DMS53 treated with DMSO at 0.1 percent for 48 hours (cell line): ENCODE measurements around the gene CREG2.
"Not testable (repeated sequence)": the region's sequence is repeated elsewhere in the genome, so short reads cannot be mapped to it uniquely, and the experiment has no call there.

Source experiments
- DNase-seq: peaks from one replicate; lab custom pipeline; 2025; ENCODE audit not compliant: unreplicated experiment; lab: John Stamatoyannopoulos, UW

The CREG2 gene

GRCh38 chr2:101375653-101376052 is 11.7 kb downstream of the CREG2 start:
- DNase-seq = no peak

DNA sequence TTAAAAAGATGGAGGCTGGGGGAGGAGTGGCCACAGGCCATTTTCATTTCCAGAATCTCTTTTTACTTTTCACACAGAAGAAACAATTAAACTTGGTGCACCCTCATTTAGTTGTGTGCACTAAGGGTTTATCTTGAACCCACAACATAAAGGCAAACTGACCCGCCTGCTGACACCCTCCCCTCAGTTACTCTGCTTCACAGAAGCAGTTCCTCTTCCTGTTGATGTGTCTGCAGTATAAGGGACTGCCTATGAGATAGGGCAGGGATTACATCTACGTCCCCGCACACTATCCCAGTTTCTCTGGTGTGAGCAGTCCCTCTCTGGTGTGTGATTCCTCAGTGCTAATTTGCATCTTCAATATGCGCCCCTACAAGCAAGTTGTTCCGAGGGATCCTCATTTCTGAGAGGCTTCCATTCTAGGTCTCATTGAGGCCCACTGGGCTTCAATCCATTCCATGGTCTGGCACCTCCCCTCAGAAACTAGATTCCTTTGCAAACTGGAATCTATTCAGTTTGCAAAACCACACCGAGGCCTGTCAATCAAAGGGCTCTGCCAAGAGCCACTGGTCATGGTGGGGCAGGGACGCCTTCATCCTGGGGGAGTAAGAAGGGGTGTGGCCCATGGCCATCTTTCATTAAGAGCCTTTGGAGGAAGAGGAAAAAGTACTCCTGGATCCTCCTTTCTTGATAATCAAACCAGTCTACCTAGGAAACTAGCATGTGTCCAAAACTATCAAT is 12.3 kb downstream of the CREG2 start:
- no peak for DNase-seq

DNA sequence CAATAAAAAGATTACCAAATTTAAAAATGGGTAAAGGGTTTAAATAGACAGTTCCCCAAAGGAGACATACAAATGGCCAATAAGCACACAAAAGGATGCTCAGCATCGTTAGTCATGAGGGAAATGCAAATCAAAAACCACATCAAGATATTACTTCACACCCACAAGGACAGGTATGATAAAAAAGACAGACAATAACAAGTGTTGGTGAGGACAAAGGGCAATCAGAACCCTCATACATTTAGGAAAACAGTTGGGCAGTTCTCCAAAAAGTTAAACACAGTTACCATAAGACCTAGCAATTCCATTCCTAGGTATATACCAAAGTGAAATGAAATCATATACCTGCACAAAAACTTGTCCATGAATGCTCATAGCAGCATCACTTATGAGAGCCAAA is 14.5 kb downstream of the CREG2 start:
- no peak for DNase-seq

GRCh38 chr2:101371636-101372035 is 15.7 kb downstream of the CREG2 start:
- DNase-seq = no peak

- DNase-seq = no peak
Observed at GRCh38 chr2:101369100-101369499, 18.2 kb downstream of the CREG2 start.

DNA sequence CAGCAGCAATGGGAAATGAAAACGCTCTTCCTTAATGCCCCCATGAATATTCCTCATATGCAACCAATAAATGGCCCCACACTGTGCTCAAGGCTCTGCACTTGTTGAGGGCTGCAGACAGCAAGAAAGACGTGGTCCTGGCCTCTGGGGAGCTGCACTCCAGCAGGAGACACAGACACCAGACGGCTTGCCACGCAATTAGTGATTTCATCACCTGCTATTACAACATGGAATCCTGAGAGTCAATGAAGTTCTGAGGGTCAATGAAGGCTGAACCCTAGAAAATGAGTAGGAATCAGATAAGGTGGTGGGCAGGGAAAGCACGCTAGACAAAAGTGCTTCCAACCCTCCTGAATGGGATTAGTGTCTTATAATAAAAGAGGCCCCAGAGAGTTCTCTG is 18.9 kb downstream of the CREG2 start:
- DNase-seq = no peak

DNA sequence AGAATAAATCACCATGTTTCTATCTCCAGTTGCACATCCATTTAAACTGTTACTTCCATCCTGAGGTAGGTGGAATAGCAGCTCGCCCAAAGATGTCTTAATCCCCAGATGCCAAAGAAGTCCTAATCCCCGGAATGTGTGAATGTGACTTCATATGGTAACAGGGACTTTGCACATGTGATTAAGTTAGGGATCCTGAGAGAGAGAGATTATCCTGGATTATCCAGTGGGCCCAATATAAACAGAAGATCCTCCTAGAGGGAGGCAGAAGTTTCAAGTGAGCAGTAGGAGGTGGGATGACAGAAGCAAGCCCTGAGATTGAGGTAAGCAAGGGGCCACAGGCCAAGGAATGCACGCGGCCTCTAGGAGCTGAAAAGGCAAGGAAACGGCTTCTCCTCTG is 19.8 kb downstream of the CREG2 start:
- no peak for DNase-seq

GRCh38 chr2:101364878-101365277 is 22.4 kb downstream of the CREG2 start:
- DNase-seq = no peak

DNA sequence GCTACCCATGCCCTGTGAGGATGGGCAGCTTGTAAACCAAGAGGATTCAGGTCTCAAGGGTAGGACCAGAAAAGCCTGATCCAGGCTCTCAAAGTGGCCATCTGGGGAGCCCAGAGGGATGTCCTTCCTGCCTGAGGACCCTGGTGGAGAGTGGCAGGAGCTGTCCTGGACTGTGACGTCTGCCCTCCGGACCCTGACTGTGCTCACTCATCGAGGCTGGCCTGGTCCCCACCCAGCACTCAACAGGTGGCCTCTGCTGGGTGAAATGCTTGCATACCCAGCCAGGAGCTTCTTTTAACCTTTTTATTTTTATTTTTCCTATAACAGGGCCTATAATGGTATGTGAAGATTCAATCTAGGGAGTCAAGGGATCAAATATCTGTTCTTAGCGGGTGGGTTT is 24.5 kb downstream of the CREG2 start:
- no peak for DNase-seq

- DNase-seq = no peak
Observed at GRCh38 chr2:101362316-101362715, 25.0 kb downstream of the CREG2 start.

DNA sequence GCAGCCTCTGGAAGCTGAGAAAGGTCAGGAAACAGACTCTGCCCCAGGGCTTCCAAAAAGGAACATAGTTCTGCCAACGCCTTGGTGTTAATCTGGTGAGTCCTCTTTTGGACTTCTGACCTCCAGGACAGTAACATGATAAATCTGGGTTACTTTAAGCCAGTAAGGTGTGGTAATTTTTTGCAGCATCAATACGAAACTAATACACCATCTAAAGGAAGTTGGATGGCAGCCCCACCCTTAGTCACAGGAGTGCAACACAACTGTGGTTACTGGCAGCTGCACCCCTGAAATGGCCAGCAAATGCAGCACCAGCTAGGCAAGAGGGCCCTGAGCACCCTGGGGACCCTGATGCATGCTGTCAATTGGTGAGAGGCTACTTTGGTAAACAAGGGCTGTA is 25.8 kb downstream of the CREG2 start:
- DNase-seq = no peak

- no peak for DNase-seq
Observed at GRCh38 chr2:101361121-101361520, 26.2 kb downstream of the CREG2 start.

- no peak for DNase-seq
Observed at GRCh38 chr2:101360232-101360631, 27.1 kb downstream of the CREG2 start.

DNA sequence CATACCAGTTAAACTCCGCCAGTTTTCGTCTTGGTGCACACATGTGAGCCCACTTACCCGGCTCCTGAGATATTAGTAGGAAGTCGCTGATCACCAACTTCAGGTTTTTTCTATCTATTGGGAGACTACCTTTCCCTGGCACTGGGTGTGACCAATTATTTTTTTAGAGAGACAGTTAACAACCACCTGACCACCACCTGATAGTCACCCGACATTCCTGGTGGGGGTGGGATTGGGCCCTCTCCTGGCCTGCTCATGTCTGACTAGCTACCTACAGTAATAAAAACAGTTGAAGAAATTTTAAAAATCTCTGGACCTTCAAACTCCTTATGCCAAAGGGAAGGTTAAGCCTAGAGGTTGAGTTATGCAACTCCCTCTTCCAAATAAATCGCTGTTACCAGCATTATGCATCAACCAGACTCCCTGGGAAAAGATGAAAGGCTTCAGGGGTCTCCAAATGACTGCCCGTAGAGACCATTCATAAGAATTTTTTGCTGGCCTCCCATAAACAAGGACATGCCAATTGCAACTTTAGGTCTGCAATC is 27.8 kb downstream of the CREG2 start:
- no peak for DNase-seq

- no peak for DNase-seq
Observed at GRCh38 chr2:101357376-101357775, 29.9 kb downstream of the CREG2 start.

DNA sequence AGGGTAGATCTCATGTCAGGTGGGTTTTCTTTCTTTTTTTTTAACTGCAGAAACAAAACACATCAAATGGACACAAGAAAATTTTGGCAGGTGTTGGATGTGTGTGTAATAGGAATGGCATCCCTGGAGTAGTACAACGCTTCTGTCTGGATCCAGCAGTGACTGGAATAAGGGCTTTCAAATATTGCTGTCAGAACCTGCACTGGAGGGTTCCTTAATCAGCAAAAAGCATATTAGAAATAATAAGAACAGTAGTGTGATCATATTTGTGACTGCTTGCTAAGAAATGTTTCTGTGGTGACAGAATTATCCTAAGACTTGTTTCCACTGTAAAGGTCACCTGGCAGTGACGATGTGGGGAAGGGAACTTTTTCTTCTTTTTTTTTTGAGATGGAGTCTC is 30.8 kb downstream of the CREG2 start:
- DNase-seq = no peak

DNA sequence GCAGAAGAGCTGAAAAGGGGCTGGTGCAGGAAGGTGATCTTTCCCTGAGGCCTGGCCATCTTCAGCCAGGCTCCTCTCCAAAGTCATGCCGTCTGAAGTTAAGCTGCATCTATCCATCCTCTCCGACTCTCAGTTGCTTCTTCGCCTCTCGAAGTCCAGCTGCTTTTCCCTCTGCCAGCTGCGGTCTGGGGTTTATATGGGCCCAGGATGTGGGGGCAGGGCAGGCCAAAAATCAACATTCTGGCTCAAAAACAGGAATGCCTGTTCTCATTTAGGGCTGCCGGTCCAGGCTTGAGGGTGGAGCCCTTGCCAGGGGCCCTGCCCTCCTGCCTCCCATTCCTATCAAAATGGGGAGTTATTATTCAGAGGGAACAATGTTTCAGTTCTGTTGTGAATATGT is 31.2 kb downstream of the CREG2 start:
- DNase-seq = no peak

DNA sequence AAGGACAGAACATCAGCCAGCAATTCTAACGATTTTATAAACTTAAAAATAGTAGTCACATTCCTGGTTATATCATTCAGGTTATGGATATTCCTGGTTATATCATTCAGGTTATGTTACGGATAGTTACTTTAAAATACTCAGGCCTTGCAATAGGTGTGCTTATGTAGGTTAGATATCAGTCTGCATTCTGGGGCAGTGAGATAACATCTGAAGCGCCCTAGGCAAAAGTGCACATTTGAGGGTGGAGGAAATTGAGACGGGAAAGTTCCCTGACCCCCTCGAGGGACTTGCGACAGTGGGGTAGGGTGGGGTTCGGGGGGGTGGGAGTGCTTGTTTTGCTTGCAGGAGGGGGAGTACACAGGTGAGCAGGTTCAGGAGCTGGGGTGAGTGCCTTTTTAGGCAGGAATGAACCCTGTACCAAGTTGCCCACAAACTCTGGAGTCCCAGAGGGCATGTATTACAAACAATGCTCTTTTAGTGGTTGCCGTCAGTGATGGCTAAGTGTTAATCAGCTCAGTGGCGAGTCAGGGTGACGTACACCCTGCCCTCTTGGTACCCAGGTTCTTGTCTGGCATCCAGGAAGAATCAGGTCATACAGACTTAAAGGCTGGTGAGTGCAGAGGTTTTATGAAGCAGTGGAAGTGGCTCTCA is 31.8 kb downstream of the CREG2 start:
- no peak for DNase-seq

DNA sequence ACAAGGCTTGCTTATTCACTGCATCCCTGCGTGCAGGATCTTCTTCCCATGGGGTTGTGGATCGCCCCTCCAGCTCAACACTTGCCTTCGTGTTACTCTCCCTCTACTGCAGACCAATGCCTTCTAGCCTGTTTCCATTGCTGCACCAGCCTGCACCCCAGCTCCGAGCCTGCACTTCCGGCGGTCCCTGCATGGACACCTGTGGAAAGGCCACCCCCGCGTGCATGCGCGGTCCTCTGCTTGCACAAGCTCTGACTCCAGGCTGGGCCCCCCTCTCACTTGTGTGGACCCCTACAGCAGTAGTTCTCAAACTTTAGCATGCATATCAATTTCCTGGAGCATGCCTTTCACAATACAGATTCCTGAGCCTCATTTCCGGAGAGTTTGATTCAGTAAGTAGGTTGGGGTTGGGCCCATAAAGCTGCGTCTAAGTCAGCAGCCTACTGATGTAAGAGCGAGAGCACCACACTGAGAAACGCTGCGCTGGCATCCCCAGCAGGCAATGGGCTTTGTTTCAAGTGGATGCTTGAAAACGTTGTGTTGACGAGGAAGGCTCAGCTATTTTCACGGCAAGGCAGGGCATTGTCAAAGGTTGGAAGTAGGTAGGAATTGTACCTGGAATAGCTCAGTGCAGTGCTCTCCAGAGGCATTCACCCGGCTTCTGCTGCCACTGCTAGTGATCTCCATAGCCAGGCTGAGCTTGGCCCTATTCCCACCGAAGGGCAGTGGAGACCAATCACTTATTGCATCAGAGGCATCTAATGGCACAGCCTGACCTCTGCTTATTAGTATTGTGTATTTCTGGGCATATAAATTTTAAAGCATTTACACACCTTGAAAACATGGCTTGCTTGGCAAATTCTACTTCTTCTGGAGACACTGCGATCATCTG is 32.6 kb downstream of the CREG2 start:
- no peak for DNase-seq

- not testable (repeated sequence) for DNase-seq
Observed at GRCh38 chr2:101352631-101353030, 34.7 kb downstream of the CREG2 start.

- no peak for DNase-seq
Observed at GRCh38 chr2:101351207-101351606, 36.1 kb downstream of the CREG2 start.
